SH-SY5Y (cell line): ENCODE data around the gene GREB1.

Experiments used
- GATA2 ChIP-seq: IDR thresholded peaks from 2 replicates; pipeline ENCODE4 v1.6.1; 2011; ENCODE audit warnings: mild to moderate bottlenecking, low read depth, low read length
- GATA3 ChIP-seq: IDR thresholded peaks from 2 replicates; pipeline ENCODE4 v1.6.1; 2011; ENCODE audit warnings: low read depth, mild to moderate bottlenecking, low read length, moderate library complexity

DNA sequence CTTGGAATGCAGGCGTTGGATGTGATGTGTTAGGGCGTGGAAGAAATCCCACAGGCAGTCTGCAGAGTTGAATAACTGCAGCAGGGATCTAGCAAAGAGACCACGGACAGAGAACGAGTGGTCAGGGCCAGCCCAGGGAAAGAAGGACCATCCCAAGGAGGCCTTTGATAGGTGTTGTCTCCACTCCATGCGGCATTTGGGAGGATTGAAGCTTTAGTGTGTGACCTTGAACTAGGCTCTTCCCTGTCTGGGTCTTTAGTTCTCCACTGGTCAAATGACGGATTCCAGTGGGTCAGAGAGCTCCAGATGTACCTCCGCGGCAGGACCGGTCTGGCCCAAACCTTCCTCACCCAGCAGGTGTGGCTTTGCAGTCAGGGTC, 18.4 kb downstream of the GREB1 start:
- TF ChIP-seq GATA3 (no peak), GATA2 (no peak)
